Measurements from ENCODE around the gene KCTD18. TPM values are rescaled to one million over a fixed set of nuclear protein-coding genes. Genes with fewer than 3 reads are reported as not detected.

KCTD18 gene
- total RNA-seq, 1 donor from 2014 or later, result 17.6 TPM

- H3K4me1 Mint-ChIP-seq (ENCODE audit: low read depth), result peaks cover 7% of the 10 kb centered on the region
- H3K9me3 Mint-ChIP-seq (ENCODE audit: low read depth), result no peaks in the 10 kb centered on the region
- no peak overlapping the region for H3K4me3 Mint-ChIP-seq (ENCODE audit: unreplicated experiment)
- DNase-seq (ENCODE audit: low spot score), result no peak
- no peaks in the 10 kb centered on the region for H3K27me3 Mint-ChIP-seq (ENCODE audit: low read depth)
- H3K36me3 Mint-ChIP-seq (ENCODE audit: low read depth), result peaks cover 42% of the 10 kb centered on the region
- TF ChIP-seq CTCF (IDR thresholded peaks at IDR 0.05), result no peak
- H3K27ac Mint-ChIP-seq (ENCODE audit: unreplicated experiment), result peak overlapping the region; percentile 45
Measured at GRCh38 chr2:200467806-200468681, 41.8 kb downstream of the KCTD18 start.

DNA sequence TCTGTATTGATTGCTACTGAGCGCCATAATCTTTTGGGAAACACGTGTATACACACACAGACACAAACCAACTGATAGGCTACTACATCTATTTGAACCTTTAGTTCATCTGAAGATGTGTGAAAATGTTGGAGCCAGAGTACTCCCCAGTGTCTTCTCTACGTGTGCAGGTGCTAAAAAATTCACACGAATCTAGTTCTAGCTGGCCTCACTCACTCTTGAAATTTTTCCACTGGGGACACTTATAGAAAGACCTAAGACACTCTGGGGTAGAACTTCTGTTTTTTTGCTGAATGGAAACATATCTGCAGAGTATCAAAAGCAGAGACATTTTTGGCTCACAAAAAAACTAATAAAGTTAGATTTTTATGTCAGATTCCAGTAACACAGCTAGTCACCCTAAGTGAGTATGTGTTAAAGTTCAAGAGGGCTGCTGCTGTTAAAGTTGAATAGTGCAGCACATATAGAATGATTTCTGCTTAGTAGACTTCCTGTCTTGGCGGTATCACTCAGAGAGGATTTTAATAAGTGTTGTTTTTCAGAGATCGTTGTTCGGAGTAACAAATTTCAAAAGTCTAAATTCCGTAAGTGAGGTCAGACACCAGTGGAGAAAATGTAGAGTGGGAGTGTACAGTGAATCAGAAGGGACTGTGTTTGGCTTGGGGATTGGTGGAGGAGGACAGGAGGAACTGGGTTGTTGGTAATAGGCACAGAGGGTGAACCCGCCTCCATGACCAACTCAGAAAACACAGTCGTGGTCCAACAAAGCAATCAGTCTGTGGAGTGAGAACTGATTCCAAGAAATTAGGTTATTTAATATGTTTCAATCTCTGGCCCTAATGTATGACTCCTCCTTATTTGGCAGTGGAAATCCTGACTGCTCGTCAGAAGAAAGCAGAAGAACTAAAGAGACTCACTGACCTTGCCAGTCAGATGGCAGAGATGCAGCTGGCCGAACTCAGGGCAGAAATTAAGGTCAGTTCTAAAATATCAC, 43.1 kb downstream of the KCTD18 start:
- Mint-ChIP-seq H3K4me1 (ENCODE audit: low read depth) (peaks cover 7% of the 10 kb centered on the region), H3K9me3 (ENCODE audit: low read depth) (no peaks in the 10 kb centered on the region), H3K27me3 (ENCODE audit: low read depth) (no peaks in the 10 kb centered on the region), H3K27ac (ENCODE audit: unreplicated experiment) (peak overlapping the region; percentile 23), H3K4me3 (ENCODE audit: unreplicated experiment) (no peak overlapping the region), H3K36me3 (ENCODE audit: low read depth) (peaks cover 42% of the 10 kb centered on the region)
- no peak for TF ChIP-seq CTCF (IDR thresholded peaks at IDR 0.05)
- no peak for DNase-seq (ENCODE audit: low spot score)

- Mint-ChIP-seq H3K27me3 (ENCODE audit: low read depth) (no peaks in the 10 kb centered on the region), H3K4me1 (ENCODE audit: low read depth) (peaks cover 7% of the 10 kb centered on the region), H3K27ac (ENCODE audit: unreplicated experiment) (no peak overlapping the region), H3K36me3 (ENCODE audit: low read depth) (peaks cover 33% of the 10 kb centered on the region), H3K4me3 (ENCODE audit: unreplicated experiment) (no peak overlapping the region), H3K9me3 (ENCODE audit: low read depth) (no peaks in the 10 kb centered on the region)
- DNase-seq (ENCODE audit: low spot score), result no peak
- TF ChIP-seq CTCF (IDR thresholded peaks at IDR 0.05), result no peak
Measured at GRCh38 chr2:200463452-200463851, 46.4 kb downstream of the KCTD18 start.

- no peaks in the 10 kb centered on the region for H3K27me3 Mint-ChIP-seq (ENCODE audit: low read depth)
- no peak for DNase-seq (ENCODE audit: low spot score)
- peaks cover 21% of the 10 kb centered on the region for H3K36me3 Mint-ChIP-seq (ENCODE audit: low read depth)
- H3K4me1 Mint-ChIP-seq (ENCODE audit: low read depth), result peaks cover 3% of the 10 kb centered on the region
- TF ChIP-seq CTCF (IDR thresholded peaks at IDR 0.05), result no peak
- H3K4me3 Mint-ChIP-seq (ENCODE audit: unreplicated experiment), result no peak overlapping the region
- H3K9me3 Mint-ChIP-seq (ENCODE audit: low read depth), result no peaks in the 10 kb centered on the region
- peak overlapping the region; percentile 57 for H3K27ac Mint-ChIP-seq (ENCODE audit: unreplicated experiment)
Measured at GRCh38 chr2:200461846-200462710, 47.8 kb downstream of the KCTD18 start.
